ENCODE results near the gene HASPIN.

DNA sequence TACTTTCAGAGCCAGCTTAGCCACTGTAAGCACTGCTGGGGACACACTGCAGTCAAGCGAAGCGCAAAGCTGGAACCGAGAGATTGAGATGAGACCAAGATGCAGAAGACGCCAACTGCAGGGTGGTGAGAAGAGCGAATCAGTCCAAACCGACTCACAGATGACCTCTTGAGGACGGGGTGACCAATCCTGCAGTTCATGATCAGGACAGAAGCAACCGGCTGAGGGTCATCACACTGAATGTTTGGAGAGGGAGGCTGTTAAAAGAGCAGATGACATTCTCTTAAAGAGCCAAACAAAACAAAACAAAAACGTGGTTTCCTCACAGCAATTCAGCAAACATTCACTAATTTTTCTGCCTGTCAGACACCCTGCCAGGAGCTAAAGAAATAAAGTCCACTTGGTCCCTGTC, 8.5 kb downstream of the HASPIN start:
- TF ChIP-seq, protein P1, sequence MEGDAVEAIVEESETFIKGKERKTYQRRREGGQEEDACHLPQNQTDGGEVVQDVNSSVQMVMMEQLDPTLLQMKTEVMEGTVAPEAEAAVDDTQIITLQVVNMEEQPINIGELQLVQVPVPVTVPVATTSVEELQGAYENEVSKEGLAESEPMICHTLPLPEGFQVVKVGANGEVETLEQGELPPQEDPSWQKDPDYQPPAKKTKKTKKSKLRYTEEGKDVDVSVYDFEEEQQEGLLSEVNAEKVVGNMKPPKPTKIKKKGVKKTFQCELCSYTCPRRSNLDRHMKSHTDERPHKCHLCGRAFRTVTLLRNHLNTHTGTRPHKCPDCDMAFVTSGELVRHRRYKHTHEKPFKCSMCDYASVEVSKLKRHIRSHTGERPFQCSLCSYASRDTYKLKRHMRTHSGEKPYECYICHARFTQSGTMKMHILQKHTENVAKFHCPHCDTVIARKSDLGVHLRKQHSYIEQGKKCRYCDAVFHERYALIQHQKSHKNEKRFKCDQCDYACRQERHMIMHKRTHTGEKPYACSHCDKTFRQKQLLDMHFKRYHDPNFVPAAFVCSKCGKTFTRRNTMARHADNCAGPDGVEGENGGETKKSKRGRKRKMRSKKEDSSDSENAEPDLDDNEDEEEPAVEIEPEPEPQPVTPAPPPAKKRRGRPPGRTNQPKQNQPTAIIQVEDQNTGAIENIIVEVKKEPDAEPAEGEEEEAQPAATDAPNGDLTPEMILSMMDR (IDR thresholded peaks at IDR 0.05; ENCODE audit: low read length): peak; percentile 37; the same call in 1 of the 2 replicates
- no peak for TF ChIP-seq EZH2 (IDR thresholded peaks at IDR 0.05; ENCODE audit: borderline replicate concordance, low read length)

All from OCI-LY1 (cell line).